Stimulated activated CD8-positive, alpha-beta memory T cell treated with anti-CD3 and anti-CD28 coated beads, Interleukin-7, amount 100 ng/mL, for 1 hour (primary cell): ENCODE measurements around the gene HACE1.
"Not testable (repeated sequence)": the region's sequence is repeated elsewhere in the genome, so short reads cannot be mapped to it uniquely, and the experiment has no call there.

ENCODE experiments used
- DNase-seq, 2 donors: peaks; one replicate each; pipeline ENCODE4 v3.0.0-alpha.2; 2020; ENCODE audit warnings: low read depth in 2 of 2

The HACE1 gene

DNA sequence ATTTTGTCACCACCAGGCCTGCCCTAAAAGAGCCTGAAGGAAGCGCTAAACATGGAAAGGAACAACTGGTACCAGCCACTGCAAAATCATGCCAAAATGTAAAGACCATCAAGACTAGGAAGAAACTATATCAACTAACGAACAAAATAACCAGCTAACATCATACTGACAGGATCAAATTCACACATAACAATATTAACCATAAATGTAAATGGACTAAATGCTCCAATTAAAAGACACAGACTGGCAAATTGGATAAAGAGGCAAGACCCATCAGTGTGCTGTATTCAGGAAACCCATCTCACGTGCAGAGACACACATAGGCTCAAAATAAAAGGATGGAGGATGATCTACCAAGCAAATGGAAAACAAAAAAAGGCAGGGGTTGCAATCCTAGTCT is 120.6 kb downstream of the HACE1 start:
- not testable (repeated sequence) for DNase-seq

GRCh38 chr6:104737567-104737966 is 122.2 kb downstream of the HACE1 start:
- DNase-seq, result not testable (repeated sequence)

GRCh38 chr6:104736545-104736944 is 123.2 kb downstream of the HACE1 start:
- DNase-seq, result no peak

DNA sequence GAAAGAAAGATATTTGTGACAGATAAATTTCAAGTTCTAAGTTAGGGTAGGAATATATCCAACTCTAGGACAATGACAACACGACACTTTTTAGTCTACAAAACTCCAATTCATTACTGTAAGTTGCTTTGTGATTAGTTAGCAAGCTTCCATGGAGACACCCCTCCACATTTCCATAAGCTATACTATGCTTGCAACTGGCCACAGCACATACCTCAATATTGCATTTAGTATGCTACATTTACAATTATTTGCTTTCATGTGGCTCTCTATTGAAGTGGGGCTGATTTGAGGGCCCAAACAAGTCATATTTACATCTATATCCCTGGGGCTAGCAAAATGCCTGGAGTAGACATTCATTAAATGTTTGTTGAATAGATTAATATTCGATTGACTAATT is 129.3 kb downstream of the HACE1 start:
- no peak for DNase-seq

DNA sequence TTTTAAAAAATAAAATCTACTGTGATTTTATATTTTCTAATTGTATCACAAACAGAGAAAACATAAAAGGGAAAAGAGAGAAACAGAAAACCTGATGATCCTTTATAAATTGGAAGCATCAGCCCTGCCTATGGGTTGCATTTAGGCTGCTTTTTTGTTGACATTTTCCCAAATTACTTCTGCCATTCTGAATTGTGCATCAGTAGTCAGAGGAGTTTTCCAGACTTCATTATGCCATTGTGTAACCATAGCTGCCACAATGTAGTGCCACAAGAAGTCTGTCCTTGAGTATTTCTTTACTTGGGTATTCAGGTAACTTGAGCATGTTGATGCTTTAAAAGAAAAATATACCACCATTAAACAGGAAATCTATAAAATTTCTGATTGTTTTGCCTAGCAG is 130.3 kb downstream of the HACE1 start:
- DNase-seq, result no peak

DNA sequence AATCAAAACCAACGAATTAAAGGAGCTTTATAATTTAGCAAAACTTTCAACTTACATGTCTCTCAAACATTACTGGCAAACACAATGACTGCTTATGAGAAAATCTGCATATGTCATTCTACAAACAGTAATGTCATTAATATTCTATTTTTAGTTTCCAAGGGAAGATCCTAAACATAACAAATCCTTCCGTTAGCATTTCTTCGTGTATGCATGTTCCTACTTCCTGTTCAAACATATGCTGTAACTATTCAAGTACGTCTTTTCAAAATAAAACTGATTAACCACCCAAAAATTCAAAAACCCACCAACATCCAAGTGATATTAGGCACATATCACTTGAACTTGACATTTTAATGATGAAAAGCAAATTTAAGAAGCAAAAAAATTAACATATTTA is 131.3 kb downstream of the HACE1 start:
- DNase-seq, result no peak

DNA sequence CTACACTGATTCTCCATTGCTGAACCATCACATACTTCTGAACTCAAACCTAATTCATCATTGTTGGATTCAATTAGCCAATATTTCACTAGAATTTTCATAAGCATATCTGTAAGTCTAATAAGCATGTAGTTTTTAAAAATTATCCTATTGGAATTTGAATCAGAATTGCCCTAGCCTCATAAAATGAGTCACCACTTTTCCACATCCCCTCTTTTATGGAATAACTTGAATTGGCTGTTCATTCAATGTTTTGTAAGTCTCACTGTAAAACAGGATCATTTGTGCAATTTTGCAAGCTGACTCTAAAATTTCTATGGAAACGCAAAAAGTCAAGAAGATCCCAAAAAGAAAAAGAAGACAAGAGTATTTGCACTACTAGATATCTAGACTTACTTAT is 141.0 kb downstream of the HACE1 start:
- DNase-seq, result no peak

GRCh38 chr6:104716858-104717257 is 142.9 kb downstream of the HACE1 start:
- no peak for DNase-seq

DNA sequence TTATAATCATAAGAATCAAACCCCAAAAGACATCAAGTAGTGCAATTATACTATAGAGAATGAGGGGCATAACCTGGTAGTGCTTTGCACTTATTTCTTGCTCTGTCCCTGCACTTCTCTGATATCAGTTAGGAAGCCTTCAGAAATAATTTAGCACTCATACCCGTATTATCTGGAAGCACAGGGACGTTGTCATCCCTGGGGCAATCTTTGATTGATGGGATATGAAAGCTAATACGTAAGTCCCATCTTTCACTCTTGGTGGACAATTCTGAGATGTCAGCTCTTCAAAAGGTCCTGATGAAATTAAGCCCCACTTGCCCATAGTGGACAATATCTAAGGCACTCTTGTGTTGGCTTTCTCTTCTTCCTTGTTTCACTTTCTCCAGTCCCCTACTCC is 144.9 kb downstream of the HACE1 start:
- DNase-seq, result no peak

- no peak for DNase-seq
These were observed 145.7 kb downstream of the HACE1 start for GRCh38 chr6:104713982-104714381.

- DNase-seq, result no peak
These were observed 148.3 kb downstream of the HACE1 start for GRCh38 chr6:104711371-104711770.

GRCh38 chr6:104710543-104711335 is 149.0 kb downstream of the HACE1 start:
- no peak for DNase-seq

GRCh38 chr6:104705916-104706442 is 153.7 kb downstream of the HACE1 start:
- DNase-seq, result no peak

GRCh38 chr6:104705095-104705707 is 154.5 kb downstream of the HACE1 start:
- DNase-seq, result no peak

DNA sequence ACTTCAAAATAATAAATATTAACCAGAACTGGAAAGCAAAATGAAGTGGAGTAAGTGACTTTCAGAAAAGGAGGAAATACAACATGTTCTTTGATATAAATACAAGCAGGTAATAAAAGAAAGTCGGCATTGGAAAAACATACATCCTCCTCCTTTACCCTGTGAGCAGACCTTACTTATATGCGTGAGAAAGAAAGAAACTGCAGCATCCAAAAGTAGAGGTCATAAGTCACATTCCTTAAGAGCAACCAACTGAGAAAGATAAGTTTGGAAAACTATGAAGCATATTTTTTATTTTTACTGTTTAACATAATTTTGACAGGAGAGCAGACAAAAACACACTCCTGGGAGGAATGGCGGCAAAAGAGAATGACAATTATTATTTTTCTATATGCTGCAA is 155.5 kb downstream of the HACE1 start:
- DNase-seq, result no peak

DNA sequence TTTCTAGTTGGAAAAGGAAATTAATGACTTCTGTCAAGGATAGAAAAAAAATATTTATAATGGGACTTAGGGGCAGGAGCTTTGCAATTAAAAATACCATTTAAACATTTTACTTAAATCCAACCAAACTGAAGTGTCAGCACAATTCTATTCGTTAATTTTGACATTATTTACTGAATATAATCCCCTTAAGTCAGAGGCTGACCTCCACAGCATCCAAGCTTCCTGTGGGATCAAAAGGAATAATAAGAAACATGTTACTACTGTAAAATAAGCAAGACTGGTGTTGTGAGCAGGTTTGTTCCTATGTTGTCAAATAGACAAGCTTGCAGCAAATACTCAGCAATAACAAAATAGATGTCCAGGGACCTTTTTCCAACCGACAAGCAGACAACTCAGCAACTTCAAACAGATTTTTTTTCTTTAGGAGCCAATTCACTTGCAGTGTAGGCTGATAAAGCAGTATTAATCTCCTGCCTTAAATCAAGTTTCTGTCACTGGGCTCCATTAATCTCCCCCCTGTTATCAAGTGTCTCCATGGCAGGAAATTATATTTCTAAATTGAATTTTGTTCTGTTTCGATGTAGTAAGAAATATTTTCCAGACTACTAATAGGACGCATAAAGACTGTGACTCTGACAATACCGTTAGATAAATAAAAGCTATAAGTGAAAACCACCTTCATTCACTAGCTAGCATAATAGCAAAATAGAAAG is 157.4 kb downstream of the HACE1 start:
- DNase-seq, result no peak

DNA sequence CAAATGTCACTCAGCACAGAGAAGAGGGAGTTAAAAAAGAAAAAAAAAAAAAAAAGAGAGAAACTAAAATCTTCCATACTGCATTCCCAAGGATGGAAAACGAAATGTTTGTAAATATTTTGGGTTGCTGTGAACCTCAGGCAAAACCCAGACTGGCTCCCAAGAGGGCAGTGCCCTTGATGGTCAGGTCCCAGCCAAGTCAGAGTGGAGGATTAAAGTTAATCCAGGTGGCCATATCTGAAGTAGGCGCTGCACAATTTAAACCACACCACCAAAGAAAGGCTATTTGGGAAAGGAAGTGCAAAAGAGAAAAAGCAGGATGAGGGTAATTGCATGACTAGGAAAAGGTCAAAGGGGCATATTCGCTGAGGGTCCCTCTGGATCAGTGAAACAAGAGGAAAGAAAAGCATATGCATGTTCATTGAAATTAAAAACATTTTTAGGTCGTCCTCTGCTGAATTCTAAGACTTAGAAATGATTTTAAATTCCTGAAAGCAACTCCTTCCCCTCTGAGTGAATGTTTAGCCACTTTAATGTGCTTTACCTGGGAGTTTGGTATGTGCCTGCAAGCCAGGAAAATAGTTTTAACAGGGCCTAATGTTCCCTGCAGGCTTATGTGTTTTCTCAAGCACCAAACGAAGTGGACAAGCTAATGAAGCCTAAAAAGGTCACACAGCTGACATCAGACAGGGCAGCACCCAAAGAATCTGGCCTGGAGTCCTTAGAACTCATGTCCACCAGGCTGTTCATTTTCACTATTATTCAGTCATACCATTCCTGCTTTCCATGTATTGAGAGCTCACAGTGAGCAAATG is 159.1 kb downstream of the HACE1 start:
- DNase-seq, result no peak

- DNase-seq, result no peak
These were observed 160.0 kb downstream of the HACE1 start for GRCh38 chr6:104699593-104700329.

DNA sequence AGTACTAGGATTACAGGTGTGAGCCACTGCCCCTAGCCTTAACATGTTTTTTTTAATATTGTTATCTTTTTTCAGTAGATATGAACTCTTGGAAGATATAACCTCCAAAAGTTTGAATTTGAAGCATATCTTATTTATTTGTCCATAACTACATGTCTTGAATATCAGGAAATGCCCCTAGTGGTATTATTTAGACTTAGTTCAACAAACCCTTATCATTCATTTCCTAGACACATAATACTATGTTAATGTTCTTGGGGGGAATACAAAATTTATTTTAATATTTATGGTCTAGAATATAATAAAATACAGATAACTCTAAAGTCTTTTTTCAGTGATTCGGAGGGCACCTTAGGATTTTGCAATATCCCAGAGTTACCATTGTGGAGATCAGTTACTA is 160.7 kb downstream of the HACE1 start:
- DNase-seq, result no peak

DNA sequence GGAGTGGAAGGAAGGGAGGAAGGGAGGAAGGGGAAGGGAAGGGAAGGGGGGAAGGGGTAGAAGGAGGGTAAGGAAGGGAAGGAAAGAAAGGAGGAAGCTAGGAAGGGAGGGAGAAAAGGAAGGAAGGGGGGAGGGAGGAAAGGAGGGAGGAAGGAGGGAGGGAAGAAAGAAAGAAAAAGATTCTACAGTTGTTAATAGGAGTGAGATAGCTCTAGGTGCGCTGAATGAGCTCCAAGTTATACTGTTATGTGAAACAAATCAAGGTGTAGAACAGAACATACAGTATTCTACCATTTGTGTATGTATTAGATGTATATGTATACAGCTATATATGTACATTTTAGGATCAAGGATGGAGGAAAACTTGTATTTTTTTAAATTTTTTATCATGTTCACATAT is 167.7 kb downstream of the HACE1 start:
- no peak for DNase-seq

DNA sequence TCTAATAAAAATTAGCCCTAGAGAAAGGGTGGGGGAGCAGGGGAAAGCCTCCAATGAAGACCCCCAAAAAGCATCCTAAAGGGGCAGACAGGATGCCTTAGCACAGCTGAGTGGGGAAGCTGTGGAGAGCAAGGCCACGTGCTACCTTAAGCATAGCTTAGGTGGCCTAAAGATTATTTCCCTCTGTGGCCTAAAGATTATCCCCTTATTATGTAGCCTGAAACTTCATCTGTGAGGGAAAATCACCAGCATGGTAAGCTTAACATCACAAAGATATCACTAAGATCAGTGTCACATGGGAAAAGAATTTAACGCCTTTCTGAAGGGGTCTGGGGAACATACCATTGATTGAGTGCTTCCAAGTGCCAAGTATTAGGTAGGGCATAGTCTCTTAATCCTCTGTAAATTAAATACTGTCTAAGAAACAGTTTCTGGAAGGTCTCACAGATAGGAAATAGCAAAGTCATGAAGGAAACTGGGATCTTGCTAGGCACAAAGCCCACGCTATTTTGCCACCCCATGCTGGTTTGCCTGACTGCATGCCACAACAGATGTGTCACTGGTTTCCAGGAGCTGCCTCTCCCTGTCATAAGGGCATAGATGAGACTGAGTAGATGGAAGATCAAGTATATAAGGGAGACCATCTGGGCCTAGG is 170.0 kb downstream of the HACE1 start:
- DNase-seq, result no peak
